GM19035 (cell line): ENCODE data around the gene NDRG2.
A peak's percentile ranks its signal among the peaks of the same experiment; 100 is the strongest.
"Not testable (repeated sequence)": the region's sequence is repeated elsewhere in the genome, so short reads cannot be mapped to it uniquely, and the experiment has no call there.

Experiments used
- ATAC-seq: cut with Tn5 transposase; IDR thresholded peaks from one replicate; pipeline ENCODE4 v1.9.1; 2021; ENCODE audit not compliant: unreplicated experiment

Gene NDRG2

DNA sequence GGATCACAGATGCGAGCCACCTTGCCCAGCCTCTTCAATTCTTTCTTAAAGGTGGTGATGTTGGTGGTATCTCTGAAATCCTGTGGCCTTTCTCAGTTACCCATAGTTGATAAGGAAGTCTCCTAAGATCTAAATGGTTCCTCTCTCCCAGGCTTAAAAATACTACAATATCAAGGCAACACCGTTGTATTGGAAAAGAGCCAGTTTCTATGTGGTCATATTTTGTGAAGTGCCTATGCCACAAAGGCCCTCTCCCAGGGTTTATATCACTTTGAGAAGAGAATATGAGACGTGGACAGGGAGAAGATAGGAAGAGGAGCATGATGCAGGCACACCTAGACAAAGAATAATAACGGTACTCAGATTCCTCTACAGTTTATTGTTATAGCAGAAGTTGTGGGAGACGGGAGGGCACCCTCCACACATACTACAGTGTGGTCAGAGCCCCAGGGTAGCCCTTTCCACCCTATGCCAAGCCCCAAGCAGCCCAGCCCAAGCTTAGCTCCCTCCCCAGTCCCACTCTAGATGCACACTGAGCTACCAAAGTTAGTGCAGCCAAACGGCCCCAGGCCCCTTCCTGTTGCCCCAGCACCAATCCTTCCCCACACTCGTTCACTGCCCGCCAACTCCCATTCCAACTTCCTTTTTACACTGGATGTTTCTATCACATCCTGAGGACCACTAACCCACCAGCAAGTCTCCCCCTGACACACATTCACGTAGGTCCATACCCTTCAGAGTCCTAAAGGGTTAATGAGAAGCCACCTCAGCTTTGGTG is 8.3 kb downstream of the NDRG2 start:
- ATAC-seq: no peak

DNA sequence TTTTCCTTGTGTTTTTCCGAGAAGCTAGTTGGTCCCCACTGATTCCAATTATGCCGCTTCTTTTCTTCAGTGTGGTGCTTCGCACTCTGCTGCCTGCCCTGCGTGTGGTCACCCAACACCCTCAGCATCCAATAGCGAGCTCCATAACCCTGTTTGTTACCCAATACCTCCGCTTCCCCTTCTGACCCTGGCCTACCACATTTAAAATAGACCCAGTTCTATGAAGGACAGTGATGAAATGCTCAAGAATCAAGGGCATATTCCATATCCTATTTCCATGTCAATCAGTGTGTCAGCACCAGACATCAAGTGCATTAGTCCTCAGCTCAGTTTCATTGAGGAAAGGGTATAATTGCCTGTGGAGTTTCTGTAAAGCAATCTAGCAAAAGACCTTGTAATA is 9.5 kb downstream of the NDRG2 start:
- ATAC-seq: no peak

DNA sequence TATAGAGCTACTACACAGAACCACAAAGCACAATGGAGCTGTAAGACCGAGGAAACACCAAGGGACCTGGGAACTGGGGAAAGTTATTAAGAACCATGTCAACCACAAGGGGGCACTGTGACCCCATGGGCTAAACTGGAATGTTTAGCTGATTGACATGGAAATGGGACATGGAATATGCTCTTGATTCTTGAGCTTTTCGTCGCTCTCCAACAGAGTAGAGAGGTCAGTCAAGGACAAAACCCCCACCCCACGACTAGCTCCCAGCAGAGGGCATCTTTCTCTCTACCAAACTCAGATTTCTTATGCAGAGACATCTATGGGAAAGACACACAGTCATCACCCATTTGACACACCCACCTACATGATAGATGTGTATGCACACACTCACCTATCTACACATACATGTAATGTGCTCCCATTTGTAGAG is 10.1 kb downstream of the NDRG2 start:
- no peak for ATAC-seq

DNA sequence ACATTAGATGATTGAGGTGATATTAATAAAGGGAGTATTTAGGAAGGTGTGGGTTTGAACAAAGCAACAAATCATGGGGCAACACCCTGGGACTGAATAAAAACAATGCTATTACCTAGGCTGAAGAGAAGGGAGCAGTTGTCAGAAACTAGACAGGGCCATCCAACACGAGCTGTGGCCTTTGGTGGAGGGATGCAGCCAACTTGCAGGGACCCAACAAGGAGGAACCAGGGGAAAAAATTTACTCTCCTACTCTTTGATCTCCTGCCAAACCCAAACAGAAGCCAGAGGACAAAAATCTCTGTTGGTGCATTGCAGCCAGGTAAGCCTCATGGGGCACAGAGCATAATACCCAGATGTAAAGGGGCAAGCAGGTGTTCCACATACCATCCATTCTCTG is 13.7 kb downstream of the NDRG2 start:
- no peak for ATAC-seq

DNA sequence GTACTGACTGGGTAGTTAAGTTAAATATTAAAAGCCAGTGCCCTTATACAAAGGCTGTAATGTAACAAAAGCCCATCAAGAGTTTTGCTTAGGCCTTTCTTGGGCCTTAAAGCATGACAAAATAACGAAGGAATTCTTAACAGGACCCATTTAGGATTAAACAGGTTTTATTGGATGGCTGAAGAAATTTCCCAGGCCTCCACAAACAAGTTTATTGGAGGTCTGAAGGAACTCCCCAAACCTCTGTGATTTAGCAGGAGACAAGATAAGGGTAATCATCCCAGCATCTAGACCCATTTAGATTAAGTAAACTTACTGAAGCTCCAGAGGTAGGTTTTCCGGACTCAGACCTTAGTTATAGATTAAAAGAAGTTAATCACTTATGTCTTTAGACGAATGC is 15.1 kb downstream of the NDRG2 start:
- not testable (repeated sequence) for ATAC-seq

DNA sequence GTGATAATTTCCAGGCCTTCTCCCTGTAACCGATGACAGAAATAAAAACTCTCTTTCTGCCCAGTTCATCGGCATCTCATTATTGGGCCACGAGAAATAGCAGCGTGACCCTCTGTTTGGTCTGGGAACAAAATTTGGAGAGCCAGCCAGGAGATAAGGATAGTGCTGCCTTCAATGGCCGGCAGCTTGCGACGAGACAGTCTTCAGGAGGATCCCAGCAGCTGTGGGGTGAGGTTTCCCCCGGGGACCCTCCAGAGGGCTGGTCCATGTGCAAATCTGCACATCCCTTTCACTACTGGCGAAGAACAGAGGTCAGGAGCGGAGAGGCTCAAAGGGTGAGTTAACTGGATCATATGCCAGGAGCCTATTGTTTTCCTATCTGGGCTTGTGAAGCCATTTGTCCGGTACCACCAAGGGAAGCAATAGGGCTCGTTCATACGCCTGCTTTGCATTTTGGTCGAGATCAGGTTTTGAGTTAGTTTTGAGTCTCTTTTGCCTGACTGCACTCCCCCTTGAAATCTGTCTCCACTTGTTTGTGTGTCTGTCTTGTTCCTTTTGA is 21.0 kb downstream of the NDRG2 start:
- ATAC-seq: no peak

DNA sequence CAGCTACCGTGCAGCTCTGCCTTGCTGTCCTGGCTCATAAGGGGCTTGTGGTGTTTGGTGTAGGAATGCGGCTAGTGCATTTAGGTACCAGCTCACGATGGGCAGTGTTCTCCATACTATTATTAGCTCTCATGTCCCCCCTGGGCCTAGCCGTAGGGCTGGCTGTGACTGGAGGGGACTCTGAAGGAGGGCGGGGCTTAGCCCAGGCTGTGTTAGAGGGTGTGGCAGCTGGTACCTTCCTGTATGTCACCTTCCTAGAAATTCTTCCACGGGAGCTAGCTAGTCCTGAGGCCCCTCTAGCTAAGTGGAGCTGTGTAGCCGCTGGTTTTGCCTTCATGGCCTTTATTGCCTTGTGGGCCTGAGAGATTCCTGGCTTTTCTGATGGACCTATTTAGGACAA is 23.6 kb downstream of the NDRG2 start:
- ATAC-seq: no peak

DNA sequence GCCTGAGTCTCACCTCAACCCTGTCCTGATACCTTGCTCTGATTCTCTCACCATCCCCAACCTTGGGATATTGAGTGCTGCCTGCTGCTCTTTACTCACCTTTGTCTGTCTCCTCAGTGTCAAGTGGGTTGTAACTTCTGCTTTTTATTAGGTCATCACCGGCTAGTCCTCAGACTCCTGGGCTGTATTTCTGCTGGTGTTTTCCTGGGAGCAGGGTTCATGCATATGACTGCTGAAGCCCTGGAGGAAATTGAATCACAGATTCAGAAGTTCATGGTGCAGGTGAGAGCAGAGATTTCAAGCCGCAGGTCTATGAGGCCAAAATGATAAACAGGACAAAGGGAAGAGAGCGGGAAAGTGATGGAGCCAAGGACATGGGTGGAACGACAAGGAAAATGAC is 25.3 kb downstream of the NDRG2 start:
- ATAC-seq: no peak

DNA sequence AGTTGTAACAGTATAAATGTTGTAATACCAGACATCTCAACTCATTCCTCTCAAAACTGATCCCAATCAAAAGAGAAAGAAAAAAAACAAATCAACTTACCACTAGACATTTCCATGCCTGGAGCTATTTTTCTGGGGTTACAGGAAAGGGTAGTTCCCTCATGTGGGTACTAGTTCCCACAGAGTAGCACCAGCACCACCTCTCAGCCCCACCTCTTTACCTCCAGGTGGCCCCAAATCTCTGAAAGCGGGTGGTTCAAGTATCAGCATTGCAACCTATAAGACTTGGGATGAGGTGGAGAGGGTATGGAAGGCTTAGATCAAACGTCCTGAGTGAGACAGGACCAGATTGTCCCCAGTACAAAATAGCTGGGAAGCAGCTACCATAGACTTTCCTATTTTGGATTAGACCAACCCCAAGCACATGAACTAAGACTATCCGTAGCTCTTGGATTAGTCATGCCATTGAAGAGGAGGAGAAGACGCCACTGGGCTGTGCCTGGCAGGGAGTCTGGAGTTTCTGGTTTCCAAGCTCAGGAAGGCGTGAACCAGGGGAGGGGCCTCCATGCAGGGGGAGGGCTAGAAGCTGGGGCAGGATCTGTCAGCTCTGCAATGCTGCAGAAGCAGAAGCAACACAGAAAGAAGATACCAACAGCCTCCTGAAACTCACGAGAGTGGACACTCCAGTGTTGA is 26.0 kb downstream of the NDRG2 start, which contains the start of gene SLC39A2:
SLC39A2 (plus strand) TSS at position 620 of the 693 bp plus-strand sequence. CDS start 154 bp downstream, outside the sequence.
- no peak for ATAC-seq

DNA sequence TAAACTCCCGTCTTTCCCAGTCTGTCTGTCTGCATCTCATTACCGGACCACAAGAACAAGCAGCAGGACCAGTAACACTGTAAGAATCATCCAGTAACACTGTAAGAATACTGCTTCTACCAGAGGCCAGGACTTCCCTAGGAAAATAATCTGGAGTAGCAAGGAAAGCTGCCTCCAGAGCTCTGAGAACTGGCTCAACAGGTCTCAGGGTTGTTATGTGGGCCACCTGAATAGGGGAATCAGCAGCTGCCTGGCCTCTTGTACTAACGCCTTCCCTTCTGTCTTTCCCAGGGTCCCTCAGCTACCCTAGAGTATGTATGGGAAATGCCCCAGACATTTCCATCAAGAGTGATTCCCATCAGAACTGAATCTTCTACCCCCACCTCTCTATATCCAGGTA is 26.7 kb downstream of the NDRG2 start:
- ATAC-seq: no peak

DNA sequence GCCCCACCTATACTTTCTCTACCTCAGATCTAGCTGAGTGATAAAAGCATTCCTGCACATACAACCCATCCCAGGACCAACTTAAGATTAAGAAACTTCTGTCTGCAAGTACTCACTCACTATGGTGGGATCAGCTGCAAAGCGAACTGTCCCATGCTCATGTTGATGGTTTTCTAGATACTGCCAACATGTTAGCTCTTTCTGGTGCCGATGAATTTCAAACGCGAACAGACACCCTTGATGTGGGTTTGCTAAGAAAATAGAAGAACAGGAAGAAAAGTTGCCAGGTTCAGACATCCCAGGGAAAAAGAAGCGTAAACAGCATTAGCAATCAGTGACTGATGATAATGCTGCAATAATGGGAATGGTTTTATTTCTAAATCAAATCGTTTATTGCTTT is 27.3 kb downstream of the NDRG2 start:
- ATAC-seq: no peak

DNA sequence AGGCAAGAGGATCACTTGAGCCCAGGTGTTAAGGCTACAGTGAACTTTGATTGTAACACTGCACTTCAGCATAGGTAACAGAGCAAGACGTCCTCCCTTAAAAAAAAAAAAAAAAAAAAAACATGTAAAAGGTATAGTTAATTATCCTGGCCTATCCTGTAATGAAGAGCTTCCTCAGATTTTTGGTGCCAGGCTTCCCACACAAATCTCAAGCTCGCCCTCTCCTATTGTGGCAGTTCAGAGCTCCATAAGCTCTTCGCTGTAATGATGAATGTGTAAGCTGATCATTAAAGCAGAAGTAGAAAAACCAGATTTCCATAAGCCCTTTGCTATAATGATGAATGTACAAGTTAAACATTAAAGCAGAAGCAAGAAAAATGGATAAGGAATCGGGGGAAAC is 27.7 kb downstream of the NDRG2 start:
- no peak for ATAC-seq

DNA sequence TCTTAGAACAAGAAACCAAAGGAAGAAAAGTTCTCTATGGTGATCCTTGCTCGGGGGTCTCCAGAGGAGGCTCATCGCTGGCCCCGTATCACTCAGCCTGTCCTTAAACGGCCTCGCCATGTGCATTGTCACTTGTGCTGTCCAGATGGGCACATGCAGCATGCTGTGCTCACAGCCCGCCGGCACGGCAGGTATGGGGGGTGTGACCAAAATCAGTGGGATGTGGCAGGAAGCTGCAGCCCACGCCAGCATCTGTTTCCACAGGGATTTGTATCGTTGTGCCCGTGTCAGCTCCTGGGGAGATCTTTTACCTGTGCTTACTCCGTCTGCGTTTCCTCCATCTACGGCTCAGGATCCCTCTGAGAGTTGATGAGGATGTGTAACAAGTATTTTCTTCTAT is 28.3 kb downstream of the NDRG2 start:
- no peak for ATAC-seq

DNA sequence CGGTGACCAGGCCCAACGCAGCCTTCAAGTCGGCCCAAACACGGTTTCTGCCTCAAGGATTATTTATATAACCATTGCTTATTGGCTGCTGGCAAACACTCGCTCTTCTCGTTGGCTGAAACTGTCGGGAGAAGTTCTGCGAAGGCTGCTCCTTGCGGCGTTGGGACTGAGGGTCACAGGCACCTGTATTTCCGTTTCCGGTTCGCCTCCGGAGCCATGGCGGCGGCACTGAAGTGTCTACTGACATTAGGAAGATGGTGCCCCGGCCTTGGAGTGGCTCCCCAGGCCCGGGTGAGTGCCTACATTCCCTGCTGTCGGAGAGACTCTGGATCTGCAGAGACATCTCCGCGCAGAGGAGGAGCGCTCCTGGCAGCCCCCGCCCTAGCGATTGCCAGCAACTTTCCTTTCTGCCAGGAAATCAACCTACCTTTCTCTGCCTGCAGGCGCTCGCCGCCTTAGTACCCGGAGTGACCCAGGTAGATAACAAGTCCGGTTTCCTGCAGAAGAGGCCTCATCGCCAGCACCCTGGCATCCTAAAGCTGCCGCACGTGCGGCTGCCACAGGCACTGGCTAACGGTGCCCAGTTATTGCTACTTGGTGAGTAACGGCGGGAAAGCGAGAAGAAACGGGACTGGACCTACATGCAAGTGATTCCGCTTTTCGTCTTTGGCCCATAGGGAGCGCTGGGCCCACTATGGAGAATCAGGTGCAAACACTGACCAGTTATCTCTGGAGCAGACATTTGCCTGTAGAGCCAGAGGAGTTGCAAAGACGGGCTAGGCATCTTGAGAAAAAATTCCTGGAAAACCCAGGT is 34.9 kb downstream of the NDRG2 start, which contains the start of gene METTL17:
METTL17 (plus strand) TSS at position 194 of the 814 bp plus-strand sequence; CDS start at position 217, 23 bp downstream.
- ATAC-seq: peak; percentile 94

DNA sequence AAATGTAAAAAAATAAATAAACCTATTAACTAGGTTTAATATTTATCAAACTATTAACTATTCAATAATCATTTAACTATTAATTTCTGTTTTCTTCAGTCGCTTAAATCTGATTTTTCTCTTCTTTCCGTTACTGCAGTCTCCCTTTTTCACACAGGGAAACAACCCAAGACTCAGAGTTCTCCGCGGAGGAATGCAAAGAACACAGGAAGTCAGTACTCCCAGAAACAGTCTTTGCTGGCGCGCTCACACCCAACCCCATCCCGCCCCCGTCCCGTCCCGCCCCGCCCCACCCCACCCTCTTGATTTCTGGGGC is 35.4 kb downstream of the NDRG2 start:
- no peak for ATAC-seq

DNA sequence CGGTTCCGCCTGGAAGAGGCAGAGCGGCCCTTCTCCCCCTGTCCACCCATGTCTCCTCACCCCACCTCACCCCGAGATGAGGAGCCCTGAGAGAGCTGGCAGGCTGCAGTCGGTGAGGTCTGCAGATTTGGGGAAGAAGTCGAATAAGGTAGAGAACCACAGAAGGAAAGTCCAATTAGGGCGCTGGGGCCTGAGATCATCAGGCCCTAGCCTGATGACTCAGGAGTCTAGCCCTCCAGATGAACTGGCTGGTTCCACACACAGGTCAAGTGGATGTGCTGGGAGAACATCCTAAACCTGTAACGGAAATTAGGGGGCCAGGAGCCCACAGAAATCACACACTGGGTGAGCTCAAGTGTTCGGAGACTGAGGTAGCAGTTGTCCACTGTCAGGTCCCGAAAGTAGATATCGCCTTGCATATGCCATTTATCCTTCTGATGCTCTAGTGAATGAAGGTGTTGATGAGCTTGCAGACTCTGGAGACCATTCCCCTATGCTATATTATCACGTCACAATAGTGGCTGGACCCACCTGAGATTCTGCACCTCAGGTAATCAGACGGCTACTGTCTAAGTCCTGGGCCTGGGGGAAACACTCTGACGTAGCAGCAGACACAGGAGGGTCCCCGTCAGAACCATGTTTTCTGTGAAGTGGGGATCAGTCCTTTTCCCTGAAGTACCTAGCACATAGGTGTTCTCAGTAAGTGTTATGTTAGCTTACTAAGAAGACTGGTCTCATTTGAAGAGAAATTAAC is 36.0 kb downstream of the NDRG2 start:
- no peak for ATAC-seq

DNA sequence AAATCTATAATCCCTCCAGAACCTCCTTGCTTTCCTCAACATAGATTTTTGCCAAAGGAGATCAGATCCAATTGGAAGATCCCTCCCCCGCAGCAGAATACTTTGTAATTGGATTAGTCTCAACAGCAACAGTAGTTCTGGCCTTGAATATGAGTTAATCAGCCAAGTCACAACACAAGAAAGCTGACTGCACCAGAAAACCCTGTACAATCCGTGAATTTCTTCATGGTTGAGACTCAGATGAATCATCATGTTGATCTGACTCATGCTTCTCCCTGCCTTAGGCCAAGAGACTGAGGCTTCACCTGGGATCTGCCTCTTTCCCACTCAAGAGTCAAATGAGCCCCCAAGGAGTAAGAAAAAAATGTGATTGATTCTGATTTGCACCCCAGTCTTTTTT is 38.0 kb downstream of the NDRG2 start:
- ATAC-seq: no peak

DNA sequence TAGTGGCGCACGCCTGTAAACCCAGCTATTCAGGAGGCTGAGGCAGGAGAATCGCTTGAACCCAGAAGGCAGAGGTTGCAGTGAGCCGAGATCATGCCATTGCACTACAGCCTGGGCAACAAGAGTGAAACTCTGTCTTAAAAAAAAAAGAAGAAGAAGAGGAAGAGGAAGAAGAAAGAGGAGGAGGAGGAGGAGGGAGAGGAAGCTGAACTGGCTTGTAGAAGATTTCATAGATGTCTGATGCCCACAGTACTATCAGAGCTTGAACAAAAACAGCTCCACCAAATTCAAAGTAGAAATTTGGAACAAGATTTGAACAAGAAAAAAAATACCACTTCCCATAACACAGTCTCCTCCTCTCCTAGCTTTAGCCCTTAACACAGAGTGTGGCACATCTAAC is 39.2 kb downstream of the NDRG2 start:
- not testable (repeated sequence) for ATAC-seq

DNA sequence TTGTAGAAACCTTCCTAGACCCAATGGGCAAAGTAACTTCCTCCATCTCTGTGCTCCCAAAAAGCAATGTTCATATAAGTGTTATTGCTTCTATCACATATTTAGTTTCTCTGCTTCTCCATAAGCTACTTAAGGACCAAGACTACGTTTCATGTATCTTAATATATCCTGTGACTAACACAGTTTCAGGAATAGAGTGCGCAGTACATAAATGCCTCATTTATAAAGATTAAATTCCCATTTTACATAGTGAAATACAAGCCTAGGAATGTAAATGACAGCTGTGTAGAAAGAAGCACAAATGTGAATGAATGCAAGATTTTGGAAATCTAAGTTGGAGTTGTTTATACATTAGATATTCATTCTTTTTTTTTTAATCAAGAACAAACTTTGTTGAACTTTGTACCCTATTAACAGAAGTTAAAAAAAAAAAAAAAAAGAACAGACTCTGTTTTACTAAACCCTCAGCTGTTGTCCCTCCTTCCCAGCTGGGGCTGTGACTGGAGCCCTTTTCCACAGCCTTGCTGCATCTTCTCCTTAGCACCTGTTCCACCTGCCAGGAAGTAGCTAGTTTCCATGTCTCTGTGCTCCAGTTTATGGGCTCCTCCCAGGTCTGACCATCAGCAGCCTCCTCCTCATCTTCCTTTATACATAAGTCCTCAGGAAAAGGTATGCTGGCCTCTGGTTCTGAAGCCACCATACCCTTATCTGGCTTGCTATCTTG is 42.1 kb downstream of the NDRG2 start:
- no peak for ATAC-seq

DNA sequence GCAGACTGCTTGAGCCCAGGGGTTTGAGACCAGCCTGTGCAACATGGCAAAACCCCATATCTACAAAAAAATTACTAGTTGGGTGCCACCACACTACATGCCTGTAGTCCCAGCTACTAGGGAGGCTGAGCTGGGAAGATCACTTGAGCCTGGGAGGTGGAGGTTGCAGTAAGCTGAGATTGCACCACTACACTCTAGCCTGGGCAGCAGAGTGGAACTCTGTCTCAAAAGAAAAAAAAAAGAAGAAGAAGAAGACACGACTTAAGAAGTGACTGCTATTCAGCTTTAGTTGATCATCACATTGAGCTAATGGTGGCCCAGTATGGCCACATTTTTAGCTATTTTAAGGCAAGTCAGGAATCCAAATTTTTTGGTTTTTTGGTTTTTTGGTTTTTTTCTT is 44.0 kb downstream of the NDRG2 start:
- no peak for ATAC-seq
